ENCODE data around the gene VPS11. TPM values are rescaled to one million over a fixed set of nuclear protein-coding genes. Genes with fewer than 3 reads are reported as not detected.

The VPS11 gene
- total and polyA plus RNA-seq, 10 of the 15 experiments (the other 5 are each of a cell fraction or from before 2014, with no cell fraction given), result 15.8 to 26.4 (median 24.5) TPM

- peak overlapping the region; percentile 76; the same call in 1 of the 2 replicates for H2AFZ ChIP-seq (ENCODE audit: control insufficient read depth, low read depth, low read length)
- WGBS (ENCODE audit: insufficient coverage, insufficient replicate concordance, low lambda C conversion rate, missing lambda C conversion rate), result 50% methylated on average over 2 of the region's 2 CpGs
- FAIRE-seq, result no peak
These were observed 41.2 kb downstream of the VPS11 start for GRCh38 chr11:119108857-119109221.

GRCh38 chr11:119109843-119110242 is 42.2 kb downstream of the VPS11 start:
- ChIA-PET POLR2A (interaction anchor here (0.5 to 7.2 kb wide), 5 partner anchors 11 to 218 kb away, joined by 3 to 76 read pairs (median 3); partner anchors contain the start of gene HINFP), CTCF (interaction anchor here (0.7 to 2.2 kb wide), 9 partner anchors 8 to 228 kb away, joined by 3 to 10 read pairs (median 5); partner anchors contain the start of gene HINFP), RAD21 (ENCODE audit: unreplicated experiment) (interaction anchor here (1.1 to 1.5 kb wide), 2 partner anchors 10 to 11 kb away, joined by 3 to 5 read pairs; partner anchors contain the start of gene HINFP), SMC1A (ENCODE audit: uncharacterized antibody, unreplicated experiment) (interaction anchor here (0.9 to 2.6 kb wide), 5 partner anchors 9 to 100 kb away, joined by 3 to 32 read pairs (median 5); partner anchors contain the start of gene HINFP)
- in situ Hi-C loops (cut with MboI), result no loop called here
- no peaks in the 10 kb centered on the region for H3K27me3 ChIP-seq (replicated peaks in 1 of 2; ENCODE audit: control insufficient read depth in 2 of 2, insufficient read depth in 2 of 2, low read length in 1 of 2)
- H4K20me1 ChIP-seq (ENCODE audit: control insufficient read depth, insufficient read depth), result no peaks in the 10 kb centered on the region
- no peak for ATAC-seq
- H3K4me1 ChIP-seq (ENCODE audit: control insufficient read depth, insufficient read depth, low read length), result peaks cover 19% of the 10 kb centered on the region
- 75% methylated on average over 3 of the region's 3 CpGs for WGBS (ENCODE audit: insufficient coverage, insufficient replicate concordance, low lambda C conversion rate, missing lambda C conversion rate)
- H3K4me3 ChIP-seq, result peak overlapping the region; percentile 96; the same call in 1 of the 2 replicates
- H3K27ac ChIP-seq (ENCODE audit: control insufficient read depth, insufficient read depth), result no peak overlapping the region
- no peak for FAIRE-seq
- no peak overlapping the region for H2AFZ ChIP-seq (ENCODE audit: control insufficient read depth, low read depth, low read length)
- intact Hi-C loops (cut with micrococcal nuclease; ENCODE audit: unreplicated experiment), result loop anchor here (5.0 kb wide), 1 partner anchor 87 kb away; no protein-coding TSS in a partner anchor
- BruUV-seq (replicated peaks), result TSS peak; percentile 63
- H3K9me3 ChIP-seq (replicated peaks; ENCODE audit: control insufficient read depth, insufficient read depth, low read length), result no peaks in the 10 kb centered on the region
- DNase-seq (ENCODE audit: low read depth, low spot score), result no peak
- no peak overlapping the region; the same call in 1 of the 2 replicates for H3K4me2 ChIP-seq (ENCODE audit: control insufficient read depth, insufficient read depth)
- no peak overlapping the region for H3K9ac ChIP-seq (ENCODE audit: control insufficient read depth, insufficient read depth, low read length)
- peaks cover 19% of the 10 kb centered on the region in 2 experiments for H3K36me3 ChIP-seq (ENCODE audit: control insufficient read depth in 2 of 2, insufficient read depth in 2 of 2, low read length in 1 of 2)
- H3K79me2 ChIP-seq (ENCODE audit: control insufficient read depth, insufficient read depth, low read length), result peaks cover 26% of the 10 kb centered on the region
- TF ChIP-seq HDAC2 (IDR thresholded peaks at IDR 0.05) (no peak), TARDBP (IDR thresholded peaks at IDR 0.05; ENCODE audit: borderline replicate concordance) (no peak), MTA3 (IDR thresholded peaks at IDR 0.05; ENCODE audit: borderline replicate concordance, low read length) (no peak), FOXK2 (IDR thresholded peaks at IDR 0.05) (no peak), NKRF (conservative IDR thresholded peaks at IDR 0.05) (no peak), YY1 (IDR thresholded peaks at IDR 0.05; ENCODE audit: low read depth, low read length) (no peak), CTCF (IDR thresholded peaks at IDR 0.05 in 2 of 3, conservative IDR thresholded peaks at IDR 0.05 in 1 of 3; ENCODE audit: control insufficient read depth in 2 of 3, extremely low read depth in 1 of 3, insufficient read depth in 1 of 3, low read depth in 3 of 3, low read length in 3 of 3) (no peak), IKZF1 (conservative IDR thresholded peaks at IDR 0.05) (no peak), ZZZ3 (IDR thresholded peaks at IDR 0.05; ENCODE audit: control insufficient read depth, insufficient read length, low read depth) (no peak)

More at GRCh38 chr11:119108857-119109221, 41.2 kb downstream of the VPS11 start:
- CTCF ChIA-PET, result interaction anchor here (0.8 to 1.9 kb wide), 12 partner anchors 9 to 215 kb away, joined by 3 to 10 read pairs (median 4); partner anchors contain the start of genes HINFP and TRAPPC4
- intact Hi-C loops (cut with micrococcal nuclease; ENCODE audit: unreplicated experiment), result loop anchor here (5.0 kb wide), 1 partner anchor 88 kb away; no protein-coding TSS in a partner anchor
- Histone ChIP-seq H4K20me1 (ENCODE audit: control insufficient read depth, insufficient read depth) (no peaks in the 10 kb centered on the region), H3K4me2 (ENCODE audit: control insufficient read depth, insufficient read depth) (peak overlapping the region; percentile 86), H3K4me1 (ENCODE audit: control insufficient read depth, insufficient read depth, low read length) (peaks cover 19% of the 10 kb centered on the region), H3K36me3 (ENCODE audit: control insufficient read depth in 2 of 2, insufficient read depth in 2 of 2, low read length in 1 of 2) (peaks cover 17 to 19% of the 10 kb centered on the region in 2 experiments), H3K9ac (ENCODE audit: control insufficient read depth, insufficient read depth, low read length) (peak overlapping the region; percentile 82), H3K27me3 (replicated peaks in 1 of 2; ENCODE audit: control insufficient read depth in 2 of 2, insufficient read depth in 2 of 2, low read length in 1 of 2) (no peaks in the 10 kb centered on the region), H3K9me3 (replicated peaks; ENCODE audit: control insufficient read depth, insufficient read depth, low read length) (no peaks in the 10 kb centered on the region), H3K4me3 (peak overlapping the region; percentile 96; the same call in 1 of the 2 replicates), H3K27ac (ENCODE audit: control insufficient read depth, insufficient read depth) (peak overlapping the region; percentile 20), H3K79me2 (ENCODE audit: control insufficient read depth, insufficient read depth, low read length) (peaks cover 26% of the 10 kb centered on the region)
- no peak for DNase-seq (ENCODE audit: low read depth, low spot score)
- no peak for TF ChIP-seq BMI1 (IDR thresholded peaks at IDR 0.05; ENCODE audit: borderline replicate concordance)
- no peak for TF ChIP-seq MTA2 (IDR thresholded peaks at IDR 0.05; ENCODE audit: low read depth)
- SMC1A ChIA-PET (ENCODE audit: uncharacterized antibody, unreplicated experiment), result interaction anchor here (0.7 to 2.6 kb wide), 7 partner anchors 10 to 216 kb away, joined by 3 to 32 read pairs (median 3); partner anchors contain the start of genes HINFP and VPS11
- RAD21 ChIA-PET (ENCODE audit: unreplicated experiment), result interaction anchor here (0.8 to 1.5 kb wide), 4 partner anchors 9 to 88 kb away, joined by 3 to 7 read pairs (median 4); partner anchors contain the start of genes HINFP and HMBS
- no peak for ATAC-seq
- in situ Hi-C loops (cut with MboI), result no loop called here
- no TSS peak for BruUV-seq (replicated peaks)
- POLR2A ChIA-PET, result interaction anchor here (0.5 to 7.2 kb wide), 9 partner anchors 12 to 220 kb away, joined by 3 to 76 read pairs (median 4); partner anchors contain the start of genes CBL, HINFP, HMBS and VPS11

Data from GM12878 (cell line).